ENCODE results near the gene PRKAG2.

Gene PRKAG2

DNA sequence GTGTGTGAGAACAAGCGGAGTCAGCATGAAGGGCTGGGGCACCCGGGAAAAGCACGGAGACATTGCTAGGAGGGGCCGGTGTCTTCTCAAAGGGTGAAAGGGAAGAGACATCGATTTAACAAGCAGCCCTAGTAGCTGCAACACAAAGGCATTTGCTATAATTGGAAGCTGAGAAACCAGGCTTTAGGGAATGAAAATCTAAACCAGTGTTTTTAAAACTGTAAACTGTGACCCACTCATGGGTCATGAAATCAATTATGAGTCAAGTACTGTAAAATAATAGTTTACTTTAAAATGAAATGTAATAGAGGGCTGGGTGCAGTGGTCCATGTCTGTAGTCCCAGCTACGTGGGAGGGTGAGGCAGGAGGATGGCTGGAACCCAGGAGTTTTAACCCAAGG, 228.5 kb downstream of the PRKAG2 start:
- TF ChIP-seq, protein P1, sequence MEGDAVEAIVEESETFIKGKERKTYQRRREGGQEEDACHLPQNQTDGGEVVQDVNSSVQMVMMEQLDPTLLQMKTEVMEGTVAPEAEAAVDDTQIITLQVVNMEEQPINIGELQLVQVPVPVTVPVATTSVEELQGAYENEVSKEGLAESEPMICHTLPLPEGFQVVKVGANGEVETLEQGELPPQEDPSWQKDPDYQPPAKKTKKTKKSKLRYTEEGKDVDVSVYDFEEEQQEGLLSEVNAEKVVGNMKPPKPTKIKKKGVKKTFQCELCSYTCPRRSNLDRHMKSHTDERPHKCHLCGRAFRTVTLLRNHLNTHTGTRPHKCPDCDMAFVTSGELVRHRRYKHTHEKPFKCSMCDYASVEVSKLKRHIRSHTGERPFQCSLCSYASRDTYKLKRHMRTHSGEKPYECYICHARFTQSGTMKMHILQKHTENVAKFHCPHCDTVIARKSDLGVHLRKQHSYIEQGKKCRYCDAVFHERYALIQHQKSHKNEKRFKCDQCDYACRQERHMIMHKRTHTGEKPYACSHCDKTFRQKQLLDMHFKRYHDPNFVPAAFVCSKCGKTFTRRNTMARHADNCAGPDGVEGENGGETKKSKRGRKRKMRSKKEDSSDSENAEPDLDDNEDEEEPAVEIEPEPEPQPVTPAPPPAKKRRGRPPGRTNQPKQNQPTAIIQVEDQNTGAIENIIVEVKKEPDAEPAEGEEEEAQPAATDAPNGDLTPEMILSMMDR (IDR thresholded peaks at IDR 0.05; ENCODE audit: insufficient read depth, low read length, poor library complexity, severe bottlenecking): no peak

DNA sequence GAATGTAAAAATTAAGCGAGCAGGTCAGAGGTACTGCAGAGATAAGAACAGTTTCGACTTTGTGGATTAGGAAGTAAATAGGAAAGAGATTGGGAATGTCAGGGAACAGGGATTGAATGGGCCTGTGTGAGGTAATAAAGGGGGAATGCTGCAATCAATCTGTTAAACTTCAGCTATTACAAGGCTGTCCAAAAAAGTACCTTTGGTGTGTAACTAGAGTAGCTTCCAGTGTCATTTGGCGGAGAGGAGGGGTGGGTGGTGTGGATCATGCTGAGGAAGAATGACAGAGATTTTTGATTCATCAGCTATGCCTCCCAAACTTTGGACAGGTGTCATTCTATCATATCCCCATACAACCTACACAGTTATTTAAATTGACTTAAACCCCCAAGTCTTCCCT, 229.0 kb downstream of the PRKAG2 start:
- DNase-seq (ENCODE audit: extremely low read depth, insufficient read length): no peak
- H3K27me3 ChIP-seq (replicated peaks; ENCODE audit: control insufficient read depth, insufficient read depth, low read length): no peaks in the 10 kb centered on the region
- no peak overlapping the region for H3K4me3 ChIP-seq (replicated peaks; ENCODE audit: low read depth, low read length)
- no peaks in the 10 kb centered on the region for H3K36me3 ChIP-seq (ENCODE audit: control insufficient read depth, insufficient read depth, low read length)
- TF ChIP-seq, protein P1 (IDR thresholded peaks at IDR 0.05; ENCODE audit: insufficient read depth, low read length, poor library complexity, severe bottlenecking): no peak

More for the DNA sequence above, 228.5 kb downstream of the PRKAG2 start:
- no peak for DNase-seq (ENCODE audit: extremely low read depth, insufficient read length)
- no peaks in the 10 kb centered on the region for H3K27me3 ChIP-seq (replicated peaks; ENCODE audit: control insufficient read depth, insufficient read depth, low read length)
- no peaks in the 10 kb centered on the region for H3K36me3 ChIP-seq (ENCODE audit: control insufficient read depth, insufficient read depth, low read length)
- no peak overlapping the region for H3K4me3 ChIP-seq (replicated peaks; ENCODE audit: low read depth, low read length)

DNA sequence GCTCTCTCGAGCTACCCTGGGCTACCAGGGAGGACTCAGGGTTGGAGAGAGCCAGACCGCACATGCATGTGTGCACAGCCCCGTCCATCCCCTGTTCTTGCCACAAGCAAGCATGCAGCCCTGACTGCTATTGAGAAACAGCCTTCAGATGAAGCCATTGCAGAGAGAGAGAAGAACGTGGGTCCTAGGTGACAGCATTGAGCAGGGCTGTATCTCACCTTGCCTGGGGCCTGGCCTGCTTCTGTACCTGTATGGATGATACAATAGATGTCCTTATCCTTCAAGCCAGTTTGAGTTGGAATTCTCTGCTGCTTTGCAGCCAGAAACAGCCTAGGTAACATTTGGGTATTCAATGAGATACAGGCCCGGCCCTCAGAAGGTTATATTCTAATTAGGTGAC, 229.9 kb downstream of the PRKAG2 start:
- H3K36me3 ChIP-seq (ENCODE audit: control insufficient read depth, insufficient read depth, low read length): no peaks in the 10 kb centered on the region
- TF ChIP-seq, protein P1 (IDR thresholded peaks at IDR 0.05; ENCODE audit: insufficient read depth, low read length, poor library complexity, severe bottlenecking): no peak

DNA sequence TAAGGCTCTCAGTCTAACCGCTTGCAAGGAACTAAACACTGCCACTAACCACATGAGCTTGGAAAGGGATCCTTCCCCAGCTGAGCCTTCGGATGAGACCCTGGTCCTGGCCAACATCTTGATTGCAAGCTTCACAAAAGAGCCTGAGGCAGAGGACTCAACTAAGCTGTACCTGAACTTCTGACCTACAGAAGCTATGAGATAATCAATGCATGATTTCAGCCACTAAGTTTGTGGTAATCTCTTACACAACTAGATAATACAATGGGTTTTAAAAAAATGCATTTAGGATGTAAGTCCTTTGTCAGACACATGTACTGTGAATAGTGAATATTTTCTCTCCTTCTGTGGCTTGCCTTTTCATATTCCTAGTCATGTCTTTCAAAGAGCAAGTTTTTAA, 231.6 kb downstream of the PRKAG2 start:
- Histone ChIP-seq H3K27me3 (replicated peaks; ENCODE audit: control insufficient read depth, insufficient read depth, low read length) (no peaks in the 10 kb centered on the region), H3K36me3 (ENCODE audit: control insufficient read depth, insufficient read depth, low read length) (no peaks in the 10 kb centered on the region), H3K4me3 (replicated peaks; ENCODE audit: low read depth, low read length) (no peak overlapping the region)
- TF ChIP-seq, protein P1 (IDR thresholded peaks at IDR 0.05; ENCODE audit: insufficient read depth, low read length, poor library complexity, severe bottlenecking): no peak
- DNase-seq (ENCODE audit: extremely low read depth, insufficient read length): no peak

More for the DNA sequence above, 229.9 kb downstream of the PRKAG2 start:
- H3K4me3 ChIP-seq (replicated peaks; ENCODE audit: low read depth, low read length): no peak overlapping the region
- no peak for DNase-seq (ENCODE audit: extremely low read depth, insufficient read length)
- no peaks in the 10 kb centered on the region for H3K27me3 ChIP-seq (replicated peaks; ENCODE audit: control insufficient read depth, insufficient read depth, low read length)

DNA sequence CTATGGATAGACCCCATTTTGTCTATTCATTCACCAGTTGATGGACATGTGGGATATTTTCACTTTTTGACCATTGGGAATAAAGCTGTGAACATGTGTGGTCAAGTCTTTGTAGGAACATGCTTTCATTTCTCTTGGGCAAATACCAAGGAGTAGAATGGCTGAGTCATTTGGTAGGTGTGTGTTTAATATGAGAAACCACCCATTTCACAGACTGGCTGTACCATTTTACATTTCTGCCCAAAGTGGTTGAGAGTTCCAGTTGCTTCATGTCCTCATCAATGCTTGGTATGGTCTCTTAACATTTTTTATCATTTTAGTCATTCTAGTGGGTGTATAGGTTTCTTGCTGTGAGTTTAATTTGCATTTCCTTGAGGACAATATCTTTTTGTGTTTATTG, 232.4 kb downstream of the PRKAG2 start:
- TF ChIP-seq, protein P1 (IDR thresholded peaks at IDR 0.05; ENCODE audit: insufficient read depth, low read length, poor library complexity, severe bottlenecking): no peak
- Histone ChIP-seq H3K4me3 (replicated peaks; ENCODE audit: low read depth, low read length) (no peak overlapping the region), H3K27me3 (replicated peaks; ENCODE audit: control insufficient read depth, insufficient read depth, low read length) (no peaks in the 10 kb centered on the region), H3K36me3 (ENCODE audit: control insufficient read depth, insufficient read depth, low read length) (no peaks in the 10 kb centered on the region)
- DNase-seq (ENCODE audit: extremely low read depth, insufficient read length): no peak

DNA sequence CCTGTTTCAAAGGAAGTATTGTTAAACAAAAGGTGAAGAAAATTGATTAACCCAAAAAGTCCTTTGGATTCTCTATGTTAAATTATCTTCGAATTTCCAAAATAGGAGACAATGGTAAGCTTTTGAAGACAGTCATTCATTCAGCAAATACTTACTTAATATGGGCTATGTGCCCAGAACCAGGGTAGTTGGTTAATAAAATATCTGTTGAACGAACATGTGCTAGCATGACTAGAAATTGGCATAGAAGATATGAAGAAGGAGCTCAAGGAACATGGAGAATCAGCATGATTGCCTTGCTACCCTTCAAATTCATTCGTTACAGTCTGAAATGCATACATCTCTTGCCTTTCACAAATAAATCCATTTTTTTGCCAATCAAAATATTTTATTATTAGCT, 234.2 kb downstream of the PRKAG2 start:
- TF ChIP-seq, protein P1 (IDR thresholded peaks at IDR 0.05; ENCODE audit: insufficient read depth, low read length, poor library complexity, severe bottlenecking): no peak
- no peak overlapping the region for H3K4me3 ChIP-seq (replicated peaks; ENCODE audit: low read depth, low read length)
- no peaks in the 10 kb centered on the region for H3K27me3 ChIP-seq (replicated peaks; ENCODE audit: control insufficient read depth, insufficient read depth, low read length)
- DNase-seq (ENCODE audit: extremely low read depth, insufficient read length): no peak
- H3K36me3 ChIP-seq (ENCODE audit: control insufficient read depth, insufficient read depth, low read length): no peaks in the 10 kb centered on the region
